HepG2 (cell line): Measurements from ENCODE around the gene THAP5. TPM values are rescaled to one million over a fixed set of nuclear protein-coding genes. Genes with fewer than 3 reads are reported as not detected.
A peak's percentile ranks its signal among the peaks of the same experiment; 100 is the strongest.

Source experiments
- ATAC-seq: fragments of 200-7000 bp; cut with Tn5 transposase; 3 replicates; pipeline ENCODE4 v1.9.1; 2020; ENCODE audit warnings: mild to moderate bottlenecking, moderate library complexity
- BruUV-seq: library from RNA; stranded (reverse); fragments of 400-500 nt; replicated peaks from 2 replicates; lab custom pipeline; 2021; lab: Mats Ljungman, UMichigan
- CTCF ChIA-PET: fragments of 300-600 bp; formaldehyde crosslinking; extraction: SDS; loops from one replicate; lab custom pipeline; 2021; ENCODE audit warnings: low total read pairs, inconsistent platforms, low intra/inter-chr PET ratio; lab: Yijun Ruan, JAX
- POLR2A ChIA-PET: fragments of 350-600 bp; sonication (Branson Sonifier 250); formaldehyde crosslinking; loops from one replicate; lab custom pipeline; 2020; ENCODE audit warnings: antibody characterized with exemption, inconsistent platforms; lab: Yijun Ruan, JAX
- DNase-seq: peaks from one replicate; pipeline ENCODE4 v3.0.0-alpha.2; 2015; ENCODE audit warnings: low spot score
- FAIRE-seq: peaks from 3 replicates; lab custom pipeline; 2011; peaks lifted over from hg19 to GRCh38; lab: Jason Lieb, UNC
- H2AFZ ChIP-seq: one replicate; pipeline ENCODE4 v1.6.1; 2011; ENCODE audit warnings: low read length, inconsistent platforms
- H3K27ac ChIP-seq: fragments of 300-600 bp; 3 replicates; pipeline ENCODE4 v1.8.0; 2011; ENCODE audit warnings: mixed run types, mild to moderate bottlenecking, mixed read lengths, low read length, inconsistent platforms; ENCODE audit not compliant: insufficient read depth; ENCODE audit errors: extremely low read length
- H3K27me3 ChIP-seq, 2 experiments: fragments of 200-600 bp in 1 of 2; 2 replicates in 1 of 2; 3 replicates in 1 of 2; pipeline versions ENCODE4 v1.6.0 to v1.8.0; 2011; ENCODE audit warnings: low read length in 2 of 2, mild to moderate bottlenecking in 2 of 2, moderate library complexity in 2 of 2, inconsistent platforms in 1 of 2; ENCODE audit not compliant: insufficient read depth in 2 of 2, control insufficient read depth in 1 of 2
- H3K36me3 ChIP-seq, 2 experiments: fragments of 200-600 bp in 1 of 2; replicated peaks in 1 of 2; 2 replicates in 1 of 2; 3 replicates in 1 of 2; pipeline versions ENCODE4 v1.5.1 to v1.8.0; 2011; ENCODE audit warnings: low read length in 2 of 2, inconsistent platforms in 1 of 2; ENCODE audit not compliant: insufficient read depth in 2 of 2, control insufficient read depth in 1 of 2
- H3K4me1 ChIP-seq: 2 replicates; pipeline ENCODE4 v1.5.1; 2012; ENCODE audit warnings: low read length, inconsistent platforms; ENCODE audit not compliant: insufficient read depth
- H3K4me2 ChIP-seq: 2 replicates; pipeline ENCODE4 v1.6.0; 2011; ENCODE audit warnings: low read depth, low read length, inconsistent platforms
- H3K4me3 ChIP-seq, 3 experiments: fragments of 200-600 bp in 1 of 3; sonication (generic), shearing (Covaris generic) in 1 of 3; replicated peaks in 1 of 3; 2 replicates each; pipeline ENCODE4 v1.5.1; 2011 to 2016; ENCODE audit warnings: low read length in 3 of 3, inconsistent platforms in 2 of 3, low read depth in 2 of 3, mild to moderate bottlenecking in 2 of 3, control low read depth in 1 of 3, mixed read lengths in 1 of 3; ENCODE audit not compliant: insufficient read depth in 1 of 3
- H3K79me2 ChIP-seq: one replicate; pipeline ENCODE4 v1.6.1; 2011; ENCODE audit warnings: low read length, inconsistent platforms; ENCODE audit not compliant: insufficient read depth
- H3K9ac ChIP-seq: 2 replicates; pipeline ENCODE4 v1.6.0; 2011; ENCODE audit warnings: mild to moderate bottlenecking, low read depth, low read length, inconsistent platforms; ENCODE audit not compliant: insufficient read depth
- H3K9me3 ChIP-seq: 2 replicates; pipeline ENCODE4 v1.5.1; 2012; ENCODE audit warnings: mild to moderate bottlenecking, low read length
- H4K20me1 ChIP-seq: 2 replicates; pipeline ENCODE4 v1.6.0; 2011; ENCODE audit warnings: inconsistent platforms, mild to moderate bottlenecking, low read length, moderate library complexity; ENCODE audit not compliant: insufficient read depth
- ARNT2 ChIP-seq: sonication (generic); formaldehyde crosslinking; IDR thresholded peaks from 2 replicates; pipeline ENCODE4 v1.8.0; 2022; ENCODE audit warnings: mild to moderate bottlenecking, low read depth, missing genetic modification reagents, moderate library complexity
- GPN1 ChIP-seq: sonication (generic); formaldehyde crosslinking; IDR thresholded peaks from 2 replicates; pipeline ENCODE4 v1.5.1; 2020; ENCODE audit warnings: missing genetic modification reagents, borderline replicate concordance
- IRX3 ChIP-seq: sonication (generic); formaldehyde crosslinking; IDR thresholded peaks from 2 replicates; pipeline ENCODE4 v1.8.1; 2023; ENCODE audit warnings: mild to moderate bottlenecking, low read depth, missing genetic modification reagents, borderline replicate concordance
- KLF9 ChIP-seq: IDR thresholded peaks from 2 replicates; pipeline ENCODE4 v1.6.1; 2016; ENCODE audit warnings: low read depth
- KMT2A ChIP-seq: sonication (generic); formaldehyde crosslinking; IDR thresholded peaks from 2 replicates; pipeline ENCODE4 v1.4.0; 2020; ENCODE audit warnings: missing genetic modification reagents
- MTA3 ChIP-seq: sonication (generic); formaldehyde crosslinking; IDR thresholded peaks from 2 replicates; pipeline ENCODE4 v1.4.0; 2020; ENCODE audit warnings: missing genetic modification reagents
- MYC ChIP-seq: sonication (generic); formaldehyde crosslinking; IDR thresholded peaks from 2 replicates; pipeline ENCODE4 v1.9.0; 2021; ENCODE audit warnings: missing genetic modification reagents, borderline replicate concordance
- ZNF136 ChIP-seq: sonication (generic); formaldehyde crosslinking; IDR thresholded peaks from 2 replicates; pipeline ENCODE4 v1.8.1; 2022; ENCODE audit warnings: low read depth, mild to moderate bottlenecking, moderate library complexity, missing genetic modification reagents
- ZNF251 ChIP-seq: sonication (generic); formaldehyde crosslinking; IDR thresholded peaks from 2 replicates; pipeline ENCODE4 v1.9.0; 2021; ENCODE audit warnings: mild to moderate bottlenecking, missing genetic modification reagents
- ZNF256 ChIP-seq: sonication (generic); formaldehyde crosslinking; conservative IDR thresholded peaks from 2 replicates; pipeline ENCODE4 v1.4.0; 2020; ENCODE audit warnings: missing genetic modification reagents
- ZNF446 ChIP-seq: sonication (generic); formaldehyde crosslinking; IDR thresholded peaks from 2 replicates; pipeline ENCODE4 v1.5.0; 2020; ENCODE audit warnings: mild to moderate bottlenecking, missing genetic modification reagents
- ZNF572 ChIP-seq: sonication (generic); formaldehyde crosslinking; IDR thresholded peaks from 2 replicates; pipeline ENCODE4 v1.5.1; 2020; ENCODE audit warnings: mild to moderate bottlenecking, missing genetic modification reagents
- WGBS: methylation state at CpG from one replicate; pipeline ENCODE4 v1.1.6; 2017; ENCODE audit warnings: low lambda C conversion rate; 5-methylcytosine and 5-hydroxymethylcytosine counted together
- in situ Hi-C: cut with HindIII; loops from 2 replicates; pipeline ENCODE4 v1.10.0; 2017; ENCODE audit warnings: low pct_unique_long_range_greater_than_20kb; ENCODE audit not compliant: extremely low pct_ligation_motif_present
- intact Hi-C: fragments of 100-400 bp; cut with micrococcal nuclease; formaldehyde crosslinking; loops from one replicate; pipeline ENCODE4 v1.10.0; 2022; ENCODE audit not compliant: unreplicated experiment
- polyA plus RNA-seq, 8 experiments: library from polyadenylated mRNA; depleted of rRNA in 3 of 8; stranded (reverse) in 7 of 8; unstranded in 1 of 8; fragments of >200 nt; fragmentation: Illumina TruSeq in 4 of 8; extraction: Trizol in 4 of 8; gene quantifications; 2 replicates each; pipeline versions ENCODE4 v1.2.1 to v1.2.3, GENCODE V29; 2011 to 2016; ENCODE audit warnings: low read depth in 4 of 8, missing spikeins in 1 of 8, mixed read lengths in 1 of 8; ENCODE audit not compliant: insufficient read depth in 1 of 8
- total RNA-seq, 5 experiments: library from RNA; depleted of rRNA; stranded (reverse); fragments of >200 nt; fragmentation: Illumina TruSeq; extraction: Trizol; gene quantifications; 2 replicates each; pipeline ENCODE4 v1.2.3, GENCODE V29; 2016; ENCODE audit warnings: low read depth in 1 of 5
- TF ChIP-seq, protein P1 (sequence below), 2 experiments: sonication (generic) in 1 of 2; formaldehyde crosslinking in 1 of 2; IDR thresholded peaks; 2 replicates each; pipeline versions ENCODE4 v1.4.0 to v1.6.1; 2016 to 2020; ENCODE audit warnings: borderline replicate concordance in 1 of 2, low read depth in 1 of 2, mild to moderate bottlenecking in 1 of 2, missing genetic modification reagents in 1 of 2

Gene THAP5
- total and polyA plus RNA-seq, 2 of the 13 experiments (the other 11 are each of a cell fraction or from before 2014, with no cell fraction given): 3.6 to 11.8 TPM

DNA sequence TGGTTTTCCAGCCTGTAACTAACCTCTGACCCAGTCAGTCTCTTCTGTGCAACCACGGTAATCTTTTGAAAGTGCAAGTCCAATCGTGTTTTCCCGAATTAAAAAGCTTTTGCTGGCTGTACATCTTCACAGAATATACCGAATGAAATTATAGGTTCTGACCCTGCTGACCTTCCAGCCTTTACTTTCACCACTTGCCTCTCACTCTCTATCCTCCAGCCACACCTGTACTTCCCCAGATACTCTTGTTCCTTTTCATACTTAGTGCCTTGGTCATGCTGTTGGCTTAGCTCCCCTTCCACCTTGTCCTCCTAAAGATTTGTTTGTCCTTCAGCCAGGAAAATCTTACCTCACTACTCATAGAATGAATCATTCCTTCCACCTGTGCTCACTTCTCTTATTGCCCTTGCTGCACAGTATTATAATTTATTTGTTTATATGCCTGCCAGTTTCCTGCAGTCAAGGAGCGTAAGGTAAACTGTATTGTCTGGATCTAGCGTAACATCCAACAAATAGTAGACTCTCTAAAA is 41.3 kb downstream of the THAP5 start (continued):
- TF ChIP-seq ZNF572 (CRISPR knock-in tag) (no peak), ZNF136 (CRISPR knock-in tag) (no peak), ZNF446 (CRISPR knock-in tag) (no peak), ARNT2 (no peak)
- TF ChIP-seq, protein P1, sequence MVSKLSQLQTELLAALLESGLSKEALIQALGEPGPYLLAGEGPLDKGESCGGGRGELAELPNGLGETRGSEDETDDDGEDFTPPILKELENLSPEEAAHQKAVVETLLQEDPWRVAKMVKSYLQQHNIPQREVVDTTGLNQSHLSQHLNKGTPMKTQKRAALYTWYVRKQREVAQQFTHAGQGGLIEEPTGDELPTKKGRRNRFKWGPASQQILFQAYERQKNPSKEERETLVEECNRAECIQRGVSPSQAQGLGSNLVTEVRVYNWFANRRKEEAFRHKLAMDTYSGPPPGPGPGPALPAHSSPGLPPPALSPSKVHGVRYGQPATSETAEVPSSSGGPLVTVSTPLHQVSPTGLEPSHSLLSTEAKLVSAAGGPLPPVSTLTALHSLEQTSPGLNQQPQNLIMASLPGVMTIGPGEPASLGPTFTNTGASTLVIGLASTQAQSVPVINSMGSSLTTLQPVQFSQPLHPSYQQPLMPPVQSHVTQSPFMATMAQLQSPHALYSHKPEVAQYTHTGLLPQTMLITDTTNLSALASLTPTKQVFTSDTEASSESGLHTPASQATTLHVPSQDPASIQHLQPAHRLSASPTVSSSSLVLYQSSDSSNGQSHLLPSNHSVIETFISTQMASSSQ (IDR thresholded peaks at IDR 0.05; ENCODE audit: low read depth): no peak
- TF ChIP-seq, protein P1 (CRISPR knock-in tag; IDR thresholded peaks at IDR 0.05; ENCODE audit: borderline replicate concordance): no peak

DNA sequence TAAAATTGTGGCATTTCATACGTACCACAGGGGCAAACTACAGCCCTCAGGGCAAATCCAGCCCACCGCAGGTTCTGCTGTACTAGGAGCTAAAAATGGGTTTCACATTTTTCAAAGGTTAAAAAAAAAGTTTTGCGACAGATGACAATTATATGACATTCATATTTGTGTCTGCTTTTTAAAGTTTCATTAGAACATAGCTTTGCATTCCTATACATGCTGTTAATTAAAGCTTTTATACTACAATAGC is 42.8 kb downstream of the THAP5 start:
- Histone ChIP-seq H3K4me1 (peaks cover 34% of the 10 kb centered on the region), H4K20me1 (no peaks in the 10 kb centered on the region; the same call in 1 of the 2 replicates), H3K9me3 (no peaks in the 10 kb centered on the region), H3K4me3 (peak overlapping the region; percentile 65 to 90 (median 83)), H3K27me3 (no peaks in the 10 kb centered on the region; a peak in 1 of 5 replicates), H3K4me2 (peak overlapping the region; percentile 86), H3K79me2 (peaks cover 16% of the 10 kb centered on the region), H3K27ac (peak overlapping the region; percentile 82), H3K36me3 (no peaks in the 10 kb centered on the region), H2AFZ (peak overlapping the region; percentile 43), H3K9ac (peak overlapping the region; percentile 79)
- no peak for DNase-seq
- CTCF ChIA-PET: no interaction called here
- no peak for ATAC-seq
- intact Hi-C loops (loop anchor here (1.0 kb wide), 1 partner anchor 43 kb away; the partner anchor contains the start of genes DNAJB9 and THAP5), in situ Hi-C loops (no loop called here)
- 2% methylated on average over 3 of the region's 3 CpGs for WGBS
- FAIRE-seq: no peak
- TF ChIP-seq ZNF251 (no peak), KMT2A (CRISPR knock-in tag) (no peak), ZNF256 (CRISPR knock-in tag) (no peak), KLF9 (CRISPR knock-in tag) (0 out of 2 replicates have a peak, but pooled peaks have one; percentile 12), GPN1 (CRISPR knock-in tag) (no peak), IRX3 (CRISPR knock-in tag) (no peak), MTA3 (CRISPR knock-in tag) (no peak), MYC (no peak)
- TF ChIP-seq, all 625 proteins: peak for 1
- TSS peak; percentile 84 for BruUV-seq
- POLR2A ChIA-PET: interaction anchor here (3.5 kb wide), 1 partner anchor 43 kb away, joined by 49 read pairs; the partner anchor contains the start of genes DNAJB9 and THAP5
